ENCODE results near the gene SKOR1. TPM values are rescaled to one million over a fixed set of nuclear protein-coding genes. Genes with fewer than 3 reads are reported as not detected.

SKOR1 gene
- total and polyA plus RNA-seq, 2 of the 13 experiments (the other 11 are each of a cell fraction or from before 2014, with no cell fraction given): 0.09 to 0.11 TPM

DNA sequence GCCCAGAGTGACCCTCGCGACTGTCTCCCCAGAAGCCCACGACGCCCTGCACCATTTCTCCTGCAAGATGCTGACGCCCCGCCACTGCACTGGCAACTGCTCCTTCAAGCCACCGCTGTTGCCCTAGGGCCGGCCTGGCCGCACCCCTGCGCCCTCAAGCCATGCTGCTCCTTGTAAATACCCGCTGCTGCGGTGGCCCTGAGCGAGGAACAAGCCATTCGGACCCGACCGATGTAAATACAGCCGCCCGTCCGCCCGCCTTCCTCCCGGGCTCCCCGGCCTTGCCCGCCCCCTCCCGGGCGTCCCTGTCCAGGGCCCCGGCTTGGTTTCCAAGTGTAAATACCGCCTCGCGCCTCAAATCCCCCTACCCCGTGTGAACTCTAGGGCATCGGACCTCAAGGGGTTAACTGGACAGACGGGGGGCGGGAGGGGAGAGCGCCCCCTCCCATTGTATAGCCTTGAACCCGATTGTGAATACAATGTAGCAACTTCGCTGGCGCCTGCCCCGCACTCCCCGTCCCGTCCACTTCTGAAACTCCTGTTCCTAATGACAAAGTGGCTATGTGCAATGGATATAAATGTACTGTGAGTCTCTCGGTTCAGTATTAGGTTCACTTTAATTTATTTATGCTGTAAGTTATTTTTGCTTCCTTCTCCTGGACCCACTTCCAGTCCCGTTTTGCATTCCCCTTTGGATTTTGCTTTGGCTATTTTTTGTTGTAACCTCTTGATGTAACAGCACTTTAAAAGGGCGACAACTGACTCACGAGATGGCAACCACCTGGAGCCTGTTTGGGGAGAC lies 8.6 kb downstream of the SKOR1 start (continued):
- TF ChIP-seq ZBTB42 (CRISPR knock-in tag; IDR thresholded peaks at IDR 0.05): no peak
- no peak for TF ChIP-seq ZNF143 (CRISPR knock-in tag; IDR thresholded peaks at IDR 0.05)
- TF ChIP-seq, protein P1, sequence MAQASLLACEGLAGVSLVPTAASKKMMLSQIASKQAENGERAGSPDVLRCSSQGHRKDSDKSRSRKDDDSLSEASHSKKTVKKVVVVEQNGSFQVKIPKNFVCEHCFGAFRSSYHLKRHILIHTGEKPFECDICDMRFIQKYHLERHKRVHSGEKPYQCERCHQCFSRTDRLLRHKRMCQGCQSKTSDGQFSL (CRISPR knock-in tag; IDR thresholded peaks at IDR 0.05): no peak
- TF ChIP-seq, protein P2, sequence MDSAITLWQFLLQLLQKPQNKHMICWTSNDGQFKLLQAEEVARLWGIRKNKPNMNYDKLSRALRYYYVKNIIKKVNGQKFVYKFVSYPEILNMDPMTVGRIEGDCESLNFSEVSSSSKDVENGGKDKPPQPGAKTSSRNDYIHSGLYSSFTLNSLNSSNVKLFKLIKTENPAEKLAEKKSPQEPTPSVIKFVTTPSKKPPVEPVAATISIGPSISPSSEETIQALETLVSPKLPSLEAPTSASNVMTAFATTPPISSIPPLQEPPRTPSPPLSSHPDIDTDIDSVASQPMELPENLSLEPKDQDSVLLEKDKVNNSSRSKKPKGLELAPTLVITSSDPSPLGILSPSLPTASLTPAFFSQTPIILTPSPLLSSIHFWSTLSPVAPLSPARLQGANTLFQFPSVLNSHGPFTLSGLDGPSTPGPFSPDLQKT (CRISPR knock-in tag; IDR thresholded peaks at IDR 0.05; ENCODE audit: borderline replicate concordance): no peak
- TF ChIP-seq, protein P3, sequence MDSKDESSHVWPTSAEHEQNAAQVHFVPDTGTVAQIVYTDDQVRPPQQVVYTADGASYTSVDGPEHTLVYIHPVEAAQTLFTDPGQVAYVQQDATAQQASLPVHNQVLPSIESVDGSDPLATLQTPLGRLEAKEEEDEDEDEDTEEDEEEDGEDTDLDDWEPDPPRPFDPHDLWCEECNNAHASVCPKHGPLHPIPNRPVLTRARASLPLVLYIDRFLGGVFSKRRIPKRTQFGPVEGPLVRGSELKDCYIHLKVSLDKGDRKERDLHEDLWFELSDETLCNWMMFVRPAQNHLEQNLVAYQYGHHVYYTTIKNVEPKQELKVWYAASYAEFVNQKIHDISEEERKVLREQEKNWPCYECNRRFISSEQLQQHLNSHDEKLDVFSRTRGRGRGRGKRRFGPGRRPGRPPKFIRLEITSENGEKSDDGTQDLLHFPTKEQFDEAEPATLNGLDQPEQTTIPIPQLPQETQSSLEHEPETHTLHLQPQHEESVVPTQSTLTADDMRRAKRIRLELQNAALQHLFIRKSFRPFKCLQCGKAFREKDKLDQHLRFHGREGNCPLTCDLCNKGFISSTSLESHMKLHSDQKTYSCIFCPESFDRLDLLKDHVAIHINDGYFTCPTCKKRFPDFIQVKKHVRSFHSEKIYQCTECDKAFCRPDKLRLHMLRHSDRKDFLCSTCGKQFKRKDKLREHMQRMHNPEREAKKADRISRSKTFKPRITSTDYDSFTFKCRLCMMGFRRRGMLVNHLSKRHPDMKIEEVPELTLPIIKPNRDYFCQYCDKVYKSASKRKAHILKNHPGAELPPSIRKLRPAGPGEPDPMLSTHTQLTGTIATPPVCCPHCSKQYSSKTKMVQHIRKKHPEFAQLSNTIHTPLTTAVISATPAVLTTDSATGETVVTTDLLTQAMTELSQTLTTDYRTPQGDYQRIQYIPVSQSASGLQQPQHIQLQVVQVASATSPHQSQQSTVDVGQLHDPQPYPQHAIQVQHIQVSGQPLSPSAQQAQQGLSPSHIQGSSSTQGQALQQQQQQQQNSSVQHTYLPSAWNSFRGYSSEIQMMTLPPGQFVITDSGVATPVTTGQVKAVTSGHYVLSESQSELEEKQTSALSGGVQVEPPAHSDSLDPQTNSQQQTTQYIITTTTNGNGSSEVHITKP (CRISPR knock-in tag; IDR thresholded peaks at IDR 0.05; ENCODE audit: low read depth): no peak
- no peak for TF ChIP-seq FLYWCH1 (CRISPR knock-in tag; IDR thresholded peaks at IDR 0.05)
- no peak for TF ChIP-seq NFKBIZ (CRISPR knock-in tag; IDR thresholded peaks at IDR 0.05)
- TF ChIP-seq ZNF773 (CRISPR knock-in tag; IDR thresholded peaks at IDR 0.05; ENCODE audit: borderline replicate concordance): no peak
- no peak for TF ChIP-seq BRD4 (CRISPR knock-in tag; IDR thresholded peaks at IDR 0.05)
- TF ChIP-seq, protein P4, sequence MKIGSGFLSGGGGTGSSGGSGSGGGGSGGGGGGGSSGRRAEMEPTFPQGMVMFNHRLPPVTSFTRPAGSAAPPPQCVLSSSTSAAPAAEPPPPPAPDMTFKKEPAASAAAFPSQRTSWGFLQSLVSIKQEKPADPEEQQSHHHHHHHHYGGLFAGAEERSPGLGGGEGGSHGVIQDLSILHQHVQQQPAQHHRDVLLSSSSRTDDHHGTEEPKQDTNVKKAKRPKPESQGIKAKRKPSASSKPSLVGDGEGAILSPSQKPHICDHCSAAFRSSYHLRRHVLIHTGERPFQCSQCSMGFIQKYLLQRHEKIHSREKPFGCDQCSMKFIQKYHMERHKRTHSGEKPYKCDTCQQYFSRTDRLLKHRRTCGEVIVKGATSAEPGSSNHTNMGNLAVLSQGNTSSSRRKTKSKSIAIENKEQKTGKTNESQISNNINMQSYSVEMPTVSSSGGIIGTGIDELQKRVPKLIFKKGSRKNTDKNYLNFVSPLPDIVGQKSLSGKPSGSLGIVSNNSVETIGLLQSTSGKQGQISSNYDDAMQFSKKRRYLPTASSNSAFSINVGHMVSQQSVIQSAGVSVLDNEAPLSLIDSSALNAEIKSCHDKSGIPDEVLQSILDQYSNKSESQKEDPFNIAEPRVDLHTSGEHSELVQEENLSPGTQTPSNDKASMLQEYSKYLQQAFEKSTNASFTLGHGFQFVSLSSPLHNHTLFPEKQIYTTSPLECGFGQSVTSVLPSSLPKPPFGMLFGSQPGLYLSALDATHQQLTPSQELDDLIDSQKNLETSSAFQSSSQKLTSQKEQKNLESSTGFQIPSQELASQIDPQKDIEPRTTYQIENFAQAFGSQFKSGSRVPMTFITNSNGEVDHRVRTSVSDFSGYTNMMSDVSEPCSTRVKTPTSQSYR (CRISPR knock-in tag; IDR thresholded peaks at IDR 0.05; ENCODE audit: borderline replicate concordance): no peak
- no peak for TF ChIP-seq REXO4 (CRISPR knock-in tag; IDR thresholded peaks at IDR 0.05; ENCODE audit: borderline replicate concordance)
- TF ChIP-seq ZNF138 (CRISPR knock-in tag; IDR thresholded peaks at IDR 0.05; ENCODE audit: low read depth): no peak
- TF ChIP-seq, protein P5, sequence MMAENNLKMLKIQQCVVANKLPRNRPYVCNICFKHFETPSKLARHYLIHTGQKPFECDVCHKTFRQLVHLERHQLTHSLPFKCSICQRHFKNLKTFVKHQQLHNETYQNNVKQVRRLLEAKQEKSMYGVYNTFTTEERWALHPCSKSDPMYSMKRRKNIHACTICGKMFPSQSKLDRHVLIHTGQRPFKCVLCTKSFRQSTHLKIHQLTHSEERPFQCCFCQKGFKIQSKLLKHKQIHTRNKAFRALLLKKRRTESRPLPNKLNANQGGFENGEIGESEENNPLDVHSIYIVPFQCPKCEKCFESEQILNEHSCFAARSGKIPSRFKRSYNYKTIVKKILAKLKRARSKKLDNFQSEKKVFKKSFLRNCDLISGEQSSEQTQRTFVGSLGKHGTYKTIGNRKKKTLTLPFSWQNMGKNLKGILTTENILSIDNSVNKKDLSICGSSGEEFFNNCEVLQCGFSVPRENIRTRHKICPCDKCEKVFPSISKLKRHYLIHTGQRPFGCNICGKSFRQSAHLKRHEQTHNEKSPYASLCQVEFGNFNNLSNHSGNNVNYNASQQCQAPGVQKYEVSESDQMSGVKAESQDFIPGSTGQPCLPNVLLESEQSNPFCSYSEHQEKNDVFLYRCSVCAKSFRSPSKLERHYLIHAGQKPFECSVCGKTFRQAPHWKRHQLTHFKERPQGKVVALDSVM (CRISPR knock-in tag; IDR thresholded peaks at IDR 0.05): no peak
- no peak for TF ChIP-seq ZNF180 (CRISPR knock-in tag; IDR thresholded peaks at IDR 0.05; ENCODE audit: borderline replicate concordance, low read depth)
- TF ChIP-seq CEBPB (IDR thresholded peaks at IDR 0.05; ENCODE audit: borderline replicate concordance, low read depth, low read length): no peak
- no peak for TF ChIP-seq RARG (CRISPR knock-in tag; IDR thresholded peaks at IDR 0.05; ENCODE audit: low read depth)
- TF ChIP-seq ZNF12 (CRISPR knock-in tag; IDR thresholded peaks at IDR 0.05): no peak
- peak; percentile 67; the same call in 1 of the 2 replicates for TF ChIP-seq MTF2 (CRISPR knock-in tag; IDR thresholded peaks at IDR 0.05; ENCODE audit: borderline replicate concordance)
- TF ChIP-seq ZMAT3 (CRISPR knock-in tag; conservative IDR thresholded peaks at IDR 0.05): no peak

Measured in HepG2 (cell line).